Activated CD4-positive, alpha-beta T cell treated with anti-CD3 and anti-CD28 coated beads, Interleukin-2, amount 50 U/mL, for 24 hours (primary cell): ENCODE data around the gene FILIP1L.

Experiments used
- DNase-seq, 2 donors: peaks; one replicate each; pipeline ENCODE4 v3.0.0-alpha.2; 2020; ENCODE audit warnings: low read depth in 1 of 2, low spot score in 1 of 2

The FILIP1L gene

GRCh38 chr3:100125161-100125938 lies 11.0 kb upstream of the FILIP1L start:
- DNase-seq, result no peak

GRCh38 chr3:100124201-100124761 lies 10.0 kb upstream of the FILIP1L start:
- no peak for DNase-seq

- DNase-seq, result no peak
Observed at GRCh38 chr3:100123112-100123511, 8.8 kb upstream of the FILIP1L start.

DNA sequence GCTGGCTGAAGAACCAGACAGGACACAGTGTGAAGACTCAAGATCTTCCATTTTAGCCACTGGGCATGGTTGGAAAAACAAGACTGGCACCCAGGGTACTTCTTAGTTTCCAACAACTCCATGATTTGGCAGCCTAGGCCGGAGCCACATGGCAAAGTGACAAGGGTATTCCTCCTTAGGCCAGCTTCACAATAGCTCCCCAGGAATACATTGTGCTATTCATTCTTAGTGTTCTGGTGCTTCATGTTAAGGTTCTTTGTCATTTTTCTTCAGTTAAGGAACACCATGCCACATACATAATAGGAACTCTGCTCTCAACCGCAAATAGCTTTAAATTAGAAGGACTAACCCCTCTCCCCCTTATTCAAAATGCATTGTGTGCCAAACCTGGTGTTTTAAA lies 8.0 kb upstream of the FILIP1L start:
- DNase-seq, result no peak

GRCh38 chr3:100120693-100121092 lies 6.4 kb upstream of the FILIP1L start:
- DNase-seq, result no peak

GRCh38 chr3:100120012-100120411 lies 5.7 kb upstream of the FILIP1L start:
- no peak for DNase-seq

DNA sequence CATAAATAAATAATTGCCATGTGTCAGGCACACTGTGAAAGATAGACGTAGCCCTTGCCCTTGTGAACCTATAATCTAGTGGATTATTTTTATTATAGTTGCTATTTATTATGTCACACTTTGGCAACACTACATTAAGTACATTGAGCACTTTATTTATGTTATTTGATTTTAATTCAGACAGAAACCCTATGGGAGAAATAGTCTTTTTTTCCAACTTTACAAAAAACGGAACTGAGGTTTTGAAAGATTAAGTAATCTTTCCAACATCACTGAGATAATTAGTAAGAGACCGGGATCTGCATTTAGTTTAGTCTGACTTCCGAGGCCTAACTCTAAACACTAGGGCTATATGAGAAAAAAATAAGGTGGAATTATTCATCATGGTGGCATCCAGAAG lies 2.8 kb upstream of the FILIP1L start:
- DNase-seq, result no peak

DNA sequence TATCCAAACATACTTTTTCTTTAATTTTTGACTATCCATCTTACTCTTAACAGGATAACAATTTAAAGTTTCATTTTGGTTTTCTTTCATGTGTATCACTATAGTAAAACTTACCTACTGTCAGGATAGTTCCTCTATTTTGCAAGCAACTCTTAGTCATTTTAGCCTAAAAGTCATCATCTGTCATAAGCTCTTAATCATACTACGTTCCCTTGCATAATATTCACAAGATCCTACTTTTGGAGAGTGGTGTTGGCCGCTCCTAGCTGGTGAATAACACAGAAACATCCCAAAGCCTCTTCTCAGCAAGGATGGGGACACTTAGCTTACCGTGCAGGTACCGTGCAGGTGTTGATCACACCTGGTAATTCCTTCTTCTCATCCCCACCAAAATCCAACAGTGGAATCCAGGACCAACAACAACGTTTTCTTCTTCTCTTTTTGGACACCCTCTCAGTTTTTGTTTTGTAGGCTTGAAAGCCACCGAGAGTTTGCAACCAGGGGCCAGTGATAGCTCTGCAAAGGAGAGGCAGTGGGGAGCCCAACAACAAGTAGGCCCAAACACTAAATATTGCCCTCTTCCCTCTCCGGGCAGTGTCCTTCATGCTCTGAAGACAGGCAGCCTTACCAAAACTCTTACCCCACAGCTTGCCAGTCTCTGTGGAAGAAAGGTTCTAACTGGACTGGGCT lies 433 bp downstream of the FILIP1L start:
- no peak for DNase-seq

DNA sequence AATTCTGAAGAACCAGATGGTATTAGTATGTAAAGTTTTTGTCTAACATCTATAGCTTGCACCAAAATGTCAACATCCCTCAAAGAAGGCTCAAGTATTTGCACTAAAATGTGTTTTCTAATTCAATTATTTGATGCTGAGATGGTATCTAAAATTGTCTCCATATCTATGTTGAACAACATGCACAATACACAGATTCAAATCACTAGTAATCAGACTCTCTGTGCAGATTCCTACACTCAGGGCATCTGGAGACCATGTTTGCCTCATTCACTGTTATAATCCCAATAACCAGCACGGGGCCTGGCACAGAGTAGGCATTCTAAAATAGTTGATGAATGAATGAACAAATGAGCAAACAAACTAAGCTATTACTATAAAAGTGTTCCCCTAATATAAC lies 2.6 kb downstream of the FILIP1L start:
- DNase-seq, result no peak

GRCh38 chr3:100110162-100110561 lies 4.1 kb downstream of the FILIP1L start:
- DNase-seq, result no peak

DNA sequence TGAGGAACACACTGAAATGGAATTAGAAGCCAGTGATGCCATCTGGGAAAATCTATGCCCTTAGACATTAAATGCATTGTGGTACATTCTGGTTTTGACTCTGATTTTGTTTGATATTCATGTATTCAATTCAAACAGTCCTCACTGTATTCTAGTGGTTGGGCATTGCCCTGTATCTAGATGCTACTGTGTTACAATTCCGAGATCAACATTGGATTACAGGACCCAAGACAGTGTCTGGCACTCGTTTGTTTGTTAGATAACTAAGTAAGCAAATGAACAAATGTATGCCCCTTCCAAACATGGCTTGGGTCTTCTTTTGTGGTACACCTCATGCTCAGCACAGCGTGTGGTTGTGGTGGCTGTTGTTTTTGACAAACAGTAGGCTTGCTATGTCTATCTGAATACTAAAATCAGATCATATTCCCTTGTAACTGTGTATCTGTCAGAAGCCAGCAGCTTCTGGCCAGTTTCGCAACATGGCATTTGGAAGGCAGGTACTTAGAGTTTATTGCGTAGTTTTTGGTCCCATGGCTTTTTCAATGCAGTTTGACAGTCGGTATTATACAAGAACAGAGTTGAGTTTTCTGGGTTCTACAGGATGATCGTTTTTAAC lies 5.7 kb downstream of the FILIP1L start:
- DNase-seq, result no peak

GRCh38 chr3:100107221-100107814 lies 7.0 kb downstream of the FILIP1L start:
- DNase-seq, result no peak

- no peak for DNase-seq
Observed at GRCh38 chr3:100106531-100107141, 7.7 kb downstream of the FILIP1L start.

GRCh38 chr3:100106094-100106493 lies 8.2 kb downstream of the FILIP1L start:
- no peak for DNase-seq

- no peak for DNase-seq
Observed at GRCh38 chr3:100105501-100105900, 8.8 kb downstream of the FILIP1L start.

DNA sequence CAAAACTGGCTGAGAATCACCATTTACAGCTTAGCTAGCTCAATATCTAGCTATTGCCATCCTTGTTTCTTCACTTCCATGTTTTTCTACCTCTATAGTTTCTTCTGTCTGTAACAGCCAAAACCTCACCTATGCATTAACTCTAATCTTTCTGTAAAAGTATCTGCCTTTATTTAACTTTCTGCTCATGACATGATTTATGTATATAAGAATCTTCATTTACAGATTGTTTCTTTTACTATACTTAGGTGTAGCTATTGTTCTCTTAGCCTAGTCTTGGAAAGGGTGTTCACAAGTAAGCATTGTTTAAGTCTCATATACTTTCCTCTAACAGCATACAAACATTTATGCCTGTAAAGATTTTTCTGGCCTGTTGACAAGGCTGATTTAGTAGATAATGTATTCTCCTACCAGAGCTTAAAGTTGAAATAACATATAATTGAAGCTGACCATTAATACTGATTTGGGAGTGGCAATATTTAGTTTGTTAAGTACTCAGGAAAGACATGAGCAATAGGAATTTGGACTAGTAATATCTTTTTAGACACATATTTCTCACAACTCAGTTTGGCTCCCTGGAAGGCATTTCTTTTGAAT lies 9.4 kb downstream of the FILIP1L start:
- no peak for DNase-seq

DNA sequence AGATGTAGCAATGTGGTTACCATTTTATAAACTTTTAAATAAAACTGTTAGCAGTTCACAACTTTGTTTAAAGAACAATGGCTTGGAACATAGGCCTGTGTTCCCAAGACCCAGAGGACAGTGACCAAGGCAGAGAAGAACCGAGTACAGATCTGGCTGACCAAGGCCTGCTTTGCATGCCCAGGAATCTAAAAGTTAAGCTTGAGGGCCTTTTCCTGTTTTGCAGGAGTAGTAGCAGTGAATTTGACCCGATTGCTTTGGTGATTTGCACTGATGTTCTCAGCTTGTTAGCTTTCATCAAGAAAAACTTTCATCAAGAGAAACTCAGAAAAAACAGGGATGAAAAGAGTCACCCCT lies 9.9 kb downstream of the FILIP1L start:
- no peak for DNase-seq

DNA sequence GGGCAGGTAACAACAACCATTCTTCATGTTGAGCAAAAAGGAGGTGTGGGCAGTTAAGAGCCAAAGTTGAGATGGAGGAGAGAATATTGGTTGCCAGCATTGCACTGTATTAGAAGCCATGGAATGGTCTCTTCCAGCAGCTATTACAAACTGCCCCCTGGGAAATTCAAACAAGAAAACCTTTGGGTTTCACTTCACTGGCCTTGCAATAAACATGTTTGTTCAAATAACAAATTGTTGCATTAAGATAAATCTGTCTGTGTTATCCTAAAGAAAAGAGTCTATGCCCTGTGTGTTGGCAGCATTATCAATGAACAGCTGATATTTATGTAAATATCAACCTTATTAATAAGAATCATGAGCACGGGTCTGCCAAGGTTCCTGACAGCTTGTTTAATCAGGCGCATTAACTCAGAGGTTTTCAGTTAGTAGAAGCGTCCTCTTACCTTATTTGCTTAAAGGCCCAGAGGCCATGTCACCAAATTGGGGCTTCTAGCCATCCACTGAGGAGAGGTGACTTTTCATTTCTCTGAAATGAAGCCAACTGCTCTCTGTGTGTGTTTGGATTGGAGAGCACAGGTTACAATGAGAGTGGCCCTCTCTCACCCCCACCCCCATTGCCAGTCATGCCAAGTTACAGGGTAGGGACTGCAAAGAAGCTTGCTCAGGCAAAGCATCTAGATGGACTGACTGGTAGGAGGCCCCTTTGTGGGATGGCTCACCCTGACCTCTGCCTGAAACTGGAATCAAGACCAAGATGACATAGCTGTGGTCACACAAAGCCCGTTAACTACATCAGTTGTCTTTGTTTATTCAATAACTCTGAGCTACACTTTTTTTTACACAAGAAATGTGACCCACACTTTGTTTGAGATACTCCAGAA lies 10.5 kb downstream of the FILIP1L start:
- DNase-seq, result no peak

DNA sequence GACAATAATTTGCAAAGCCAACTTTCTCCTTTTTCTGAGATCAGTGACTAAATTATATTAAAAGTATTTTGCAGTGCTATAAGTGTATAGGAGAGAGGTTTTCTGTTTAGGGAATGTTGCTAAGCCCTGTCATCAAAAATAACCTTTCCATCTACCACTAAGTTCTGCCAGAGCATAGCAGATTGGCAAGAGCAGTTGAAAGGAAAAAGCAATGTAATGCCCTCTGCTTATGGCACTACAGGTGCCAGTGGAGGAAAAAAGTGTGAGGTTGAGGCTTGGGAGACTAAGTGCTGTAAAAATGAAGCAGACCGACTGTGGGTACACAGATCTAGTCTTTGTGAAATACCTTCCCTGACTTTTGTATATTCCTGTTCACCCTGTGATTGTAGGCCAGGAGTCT lies 11.5 kb downstream of the FILIP1L start:
- no peak for DNase-seq

GRCh38 chr3:100100425-100100824 lies 13.9 kb downstream of the FILIP1L start:
- DNase-seq, result no peak
